Measurements from ENCODE around the gene RPS6KL1.

DNA sequence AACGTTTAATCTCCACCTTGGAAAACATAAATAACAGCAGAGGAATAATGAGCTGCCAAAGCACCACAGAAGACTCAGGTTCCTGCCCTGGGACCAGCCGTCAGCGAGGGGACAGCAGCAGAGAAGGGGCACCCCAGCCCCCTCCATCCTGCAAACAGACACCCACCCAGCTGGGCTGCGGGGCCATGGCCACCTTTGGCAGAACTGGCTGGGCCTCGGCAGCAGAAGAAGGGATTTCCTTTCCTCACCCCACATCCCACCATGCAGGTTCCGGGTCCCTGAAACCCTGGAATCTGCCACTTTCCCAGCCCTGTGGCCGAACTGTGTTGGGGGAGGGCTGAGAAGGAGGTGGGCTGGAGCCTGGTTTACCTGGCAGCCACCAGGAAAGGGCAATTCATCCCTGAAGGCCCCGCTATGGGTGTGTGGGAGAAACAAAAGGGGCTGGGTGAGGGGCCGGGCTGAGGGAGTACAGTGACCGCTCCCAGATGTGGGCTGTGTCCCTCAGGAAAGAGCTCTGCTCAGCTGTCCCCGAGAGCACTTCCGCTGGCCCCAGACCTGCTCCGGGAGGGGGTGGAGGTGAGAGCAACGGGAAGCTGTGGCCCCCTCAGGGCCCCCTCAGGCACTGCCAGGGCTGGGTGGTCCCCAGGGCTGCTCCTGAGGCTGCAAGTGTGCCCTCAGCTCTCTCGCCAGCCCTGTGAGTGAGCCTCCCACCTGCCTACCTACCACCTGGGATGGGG lies 28.6 kb upstream of the RPS6KL1 start:
- TF ChIP-seq POLR2A (IDR thresholded peaks at IDR 0.05): no peak
- TF ChIP-seq, protein P1, sequence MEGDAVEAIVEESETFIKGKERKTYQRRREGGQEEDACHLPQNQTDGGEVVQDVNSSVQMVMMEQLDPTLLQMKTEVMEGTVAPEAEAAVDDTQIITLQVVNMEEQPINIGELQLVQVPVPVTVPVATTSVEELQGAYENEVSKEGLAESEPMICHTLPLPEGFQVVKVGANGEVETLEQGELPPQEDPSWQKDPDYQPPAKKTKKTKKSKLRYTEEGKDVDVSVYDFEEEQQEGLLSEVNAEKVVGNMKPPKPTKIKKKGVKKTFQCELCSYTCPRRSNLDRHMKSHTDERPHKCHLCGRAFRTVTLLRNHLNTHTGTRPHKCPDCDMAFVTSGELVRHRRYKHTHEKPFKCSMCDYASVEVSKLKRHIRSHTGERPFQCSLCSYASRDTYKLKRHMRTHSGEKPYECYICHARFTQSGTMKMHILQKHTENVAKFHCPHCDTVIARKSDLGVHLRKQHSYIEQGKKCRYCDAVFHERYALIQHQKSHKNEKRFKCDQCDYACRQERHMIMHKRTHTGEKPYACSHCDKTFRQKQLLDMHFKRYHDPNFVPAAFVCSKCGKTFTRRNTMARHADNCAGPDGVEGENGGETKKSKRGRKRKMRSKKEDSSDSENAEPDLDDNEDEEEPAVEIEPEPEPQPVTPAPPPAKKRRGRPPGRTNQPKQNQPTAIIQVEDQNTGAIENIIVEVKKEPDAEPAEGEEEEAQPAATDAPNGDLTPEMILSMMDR (IDR thresholded peaks at IDR 0.05): no peak

All from esophagus squamous epithelium (tissue), 4 donors.